Stomach (tissue), 9 donors: Measurements from ENCODE around the gene ZNF827. TPM values are rescaled to one million over a fixed set of nuclear protein-coding genes. Genes with fewer than 3 reads are reported as not detected.

ENCODE experiments used
- DNase-seq, 2 donors: peaks; one replicate each; pipeline versions ENCODE4 v3.0.0 to v3.0.0-alpha.2; 2013 to 2019
- H3K27ac ChIP-seq, 5 donors: fragments of 200-600 bp in 4 of 5; sonication (generic) in 4 of 5; one replicate each; pipeline ENCODE4 v1.5.1; 2013 to 2019; ENCODE audit warnings: mild to moderate bottlenecking in 1 of 5, moderate library complexity in 1 of 5
- H3K27me3 ChIP-seq, 3 donors: fragments of 200-600 bp; sonication (generic); one replicate each; pipeline ENCODE4 v1.5.1; 2017 to 2019; ENCODE audit warnings: mixed run types in 1 of 3
- H3K36me3 ChIP-seq, 4 donors: fragments of 200-600 bp; sonication (generic); 1 replicate in 3 of 4; 2 replicates in 1 of 4; pipeline ENCODE4 v1.5.1; 2016 to 2019
- H3K4me1 ChIP-seq, 4 donors: fragments of 200-600 bp; sonication (generic); one replicate each; pipeline ENCODE4 v1.5.1; 2016 to 2019
- H3K4me3 ChIP-seq, 4 donors: fragments of 200-600 bp; sonication (generic) in 3 of 4; one replicate each; pipeline ENCODE4 v1.5.1; 2016 to 2019; ENCODE audit warnings: mild to moderate bottlenecking in 1 of 4
- H3K9me3 ChIP-seq, 4 donors: fragments of 200-600 bp; sonication (generic); one replicate each; pipeline ENCODE4 v1.5.1; 2016 to 2019
- CTCF ChIP-seq, 7 experiments: fragments of 450-650 bp in 4 of 7; fragments of 200-600 bp in 3 of 7; sonication (generic) in 3 of 7; IDR thresholded peaks; one replicate each; pipeline ENCODE4 v1.5.1; 2016 to 2019; ENCODE audit warnings: antibody characterized with exemption in 7 of 7, control low read depth in 2 of 7, mild to moderate bottlenecking in 1 of 7
- EP300 ChIP-seq: sonication (generic); formaldehyde crosslinking; IDR thresholded peaks from one replicate; pipeline ENCODE4 v1.6.1; 2017; ENCODE audit warnings: antibody characterized with exemption
- POLR2A ChIP-seq, 4 donors: fragments of 450-650 bp; IDR thresholded peaks; one replicate each; pipeline ENCODE4 v1.6.1; 2016; ENCODE audit warnings: antibody characterized with exemption in 4 of 4, control low read depth in 2 of 4, mild to moderate bottlenecking in 1 of 4, moderate library complexity in 1 of 4
- POLR2AphosphoS5 ChIP-seq, 3 donors: sonication (generic); formaldehyde crosslinking; IDR thresholded peaks; one replicate each; pipeline ENCODE4 v1.6.1; 2016; ENCODE audit warnings: antibody characterized with exemption in 3 of 3
- WGBS, 5 donors: extraction: QIAGEN DNeasy Blood & Tissue Kit in 3 of 5; methylation state at CpG; one replicate each; pipeline versions ENCODE4 v1.1.5 to v1.1.7; 2013 to 2018; 5-methylcytosine and 5-hydroxymethylcytosine counted together
- intact Hi-C: fragments of 100-400 bp; cut with DNase I; formaldehyde crosslinking; loops from one replicate; pipeline ENCODE4 v1.15.1; 2023; ENCODE audit warnings: low total_unique reads
- polyA plus RNA-seq, 3 donors: library from polyadenylated mRNA; stranded (reverse); fragments of 200-250 nt; gene quantifications; one replicate each; pipeline ENCODE4 v1.2.3, GENCODE V29; 2013
- total RNA-seq, 5 donors: library from RNA; depleted of rRNA; stranded (reverse); fragments of >200 nt; gene quantifications; one replicate each; pipeline versions ENCODE4 v1.1.0 to v1.2.3, GENCODE V29; 2014 to 2016
- donor health status: healthy with polysubstance abuse.
- donor health status: Bipolar disorder and iron deficiency.
- donor health status: healthy.

The ZNF827 gene
- total and polyA plus RNA-seq, 8 donors: 1.7 to 109 (median 13.5) TPM

- Histone ChIP-seq H3K36me3 (peaks cover 0 to 11% (median 9%) of the 10 kb centered on the region in 4 donors), H3K9me3 (no peaks in the 10 kb centered on the region), H3K4me1 (peaks cover 4 to 71% (median 32%) of the 10 kb centered on the region in 4 donors), H3K27ac (peak overlapping the region in 1 of 5 donors; percentile 75), H3K4me3 (no peak overlapping the region), H3K27me3 (no peaks in the 10 kb centered on the region)
- no peak for TF ChIP-seq CTCF (IDR thresholded peaks at IDR 0.05)
- no peak for TF ChIP-seq EP300
- no peak for TF ChIP-seq POLR2AphosphoS5 (IDR thresholded peaks at IDR 0.05)
- no peak for TF ChIP-seq POLR2A (IDR thresholded peaks at IDR 0.05)
- DNase-seq: no peak
- WGBS, 5 donors: 83 to 92% (median 87%) methylated on average over 4 of the region's 4 CpGs
- intact Hi-C loops: no loop called here
These were observed 55.4 kb downstream of the ZNF827 start for GRCh38 chr4:145883101-145883694.

- DNase-seq: no peak
- H3K4me1 ChIP-seq: peaks cover 4 to 67% (median 29%) of the 10 kb centered on the region in 4 donors
- H3K9me3 ChIP-seq: no peaks in the 10 kb centered on the region
- no peaks in the 10 kb centered on the region for H3K27me3 ChIP-seq
- no peak for TF ChIP-seq POLR2AphosphoS5 (IDR thresholded peaks at IDR 0.05)
- TF ChIP-seq EP300: no peak
- TF ChIP-seq POLR2A (IDR thresholded peaks at IDR 0.05): no peak
- H3K36me3 ChIP-seq: peaks cover 0 to 11% (median 9%) of the 10 kb centered on the region in 4 donors
- WGBS, 5 donors: 93 to 99% (median 93%) methylated on average over 7 of the region's 7 CpGs
- no peak overlapping the region for H3K4me3 ChIP-seq
- intact Hi-C loops: no loop called here
- peak overlapping the region in 4 of 5 donors; percentile 43 to 75 (median 65) for H3K27ac ChIP-seq
These were observed 56.0 kb downstream of the ZNF827 start for GRCh38 chr4:145882604-145883003.

- DNase-seq: peak; percentile 88 to 89
- intact Hi-C loops: no loop called here
These were observed 56.6 kb downstream of the ZNF827 start for GRCh38 chr4:145881989-145882388.

GRCh38 chr4:145881576-145881975, 57.0 kb downstream of the ZNF827 start:
- no peaks in the 10 kb centered on the region for H3K27me3 ChIP-seq
- peaks cover 0 to 11% (median 9%) of the 10 kb centered on the region in 4 donors for H3K36me3 ChIP-seq
- TF ChIP-seq EP300 (no peak), POLR2A (IDR thresholded peaks at IDR 0.05) (no peak), POLR2AphosphoS5 (IDR thresholded peaks at IDR 0.05) (no peak), CTCF (IDR thresholded peaks at IDR 0.05) (no peak)
- no peak for DNase-seq
- no peak overlapping the region for H3K4me3 ChIP-seq
- peaks cover 4 to 56% (median 21%) of the 10 kb centered on the region in 4 donors for H3K4me1 ChIP-seq
- intact Hi-C loops: no loop called here
- 64 to 81% (median 75%) methylated on average over 4 of the region's 4 CpGs for WGBS, 5 donors
- peak overlapping the region in 4 of 5 donors; percentile 43 to 75 (median 65) for H3K27ac ChIP-seq
- no peaks in the 10 kb centered on the region for H3K9me3 ChIP-seq

More at GRCh38 chr4:145881989-145882388, 56.6 kb downstream of the ZNF827 start:
- WGBS, 5 donors: 41 to 60% (median 42%) methylated on average over 8 of the region's 8 CpGs
- Histone ChIP-seq H3K36me3 (peaks cover 0 to 11% (median 9%) of the 10 kb centered on the region in 4 donors), H3K27me3 (no peaks in the 10 kb centered on the region), H3K4me3 (no peak overlapping the region), H3K9me3 (no peaks in the 10 kb centered on the region), H3K27ac (peak overlapping the region; percentile 43 to 75 (median 65)), H3K4me1 (peaks cover 4 to 61% (median 24%) of the 10 kb centered on the region in 4 donors)
- no peak for TF ChIP-seq CTCF (IDR thresholded peaks at IDR 0.05)
- TF ChIP-seq EP300: no peak
- TF ChIP-seq POLR2A (IDR thresholded peaks at IDR 0.05): no peak
- peak in 2 of 3 donors; percentile 63 to 81 for TF ChIP-seq POLR2AphosphoS5 (IDR thresholded peaks at IDR 0.05)
